ENCODE results near the gene PWWP2A.
"Not testable (repeated sequence)": the region's sequence is repeated elsewhere in the genome, so short reads cannot be mapped to it uniquely, and the experiment has no call there.

The PWWP2A gene

GRCh38 chr5:160075073-160075472, 44.2 kb downstream of the PWWP2A start:
- no peak for DNase-seq

DNA sequence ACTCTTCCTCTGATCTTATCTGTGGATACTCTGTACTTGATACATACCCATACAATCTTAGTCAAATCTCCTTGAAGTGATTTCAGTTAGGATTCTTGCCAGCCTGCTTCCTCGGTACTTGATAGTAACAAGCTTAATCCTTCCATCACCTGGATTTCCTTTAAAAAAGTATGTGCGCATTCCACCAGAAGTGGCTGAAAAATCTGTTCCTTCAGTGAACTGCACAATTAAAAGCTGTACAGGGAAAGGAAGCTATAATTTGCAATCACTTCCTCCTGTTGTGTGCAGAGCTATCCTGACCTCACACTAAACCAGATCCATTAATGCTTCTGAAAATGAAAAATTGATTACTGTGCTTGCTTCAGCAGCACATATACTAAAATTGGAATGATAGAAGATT, 47.3 kb downstream of the PWWP2A start:
- DNase-seq, result no peak

GRCh38 chr5:160071516-160071915, 47.7 kb downstream of the PWWP2A start:
- DNase-seq, result no peak

GRCh38 chr5:160069120-160069519, 50.1 kb downstream of the PWWP2A start:
- DNase-seq, result not testable (repeated sequence)

DNA sequence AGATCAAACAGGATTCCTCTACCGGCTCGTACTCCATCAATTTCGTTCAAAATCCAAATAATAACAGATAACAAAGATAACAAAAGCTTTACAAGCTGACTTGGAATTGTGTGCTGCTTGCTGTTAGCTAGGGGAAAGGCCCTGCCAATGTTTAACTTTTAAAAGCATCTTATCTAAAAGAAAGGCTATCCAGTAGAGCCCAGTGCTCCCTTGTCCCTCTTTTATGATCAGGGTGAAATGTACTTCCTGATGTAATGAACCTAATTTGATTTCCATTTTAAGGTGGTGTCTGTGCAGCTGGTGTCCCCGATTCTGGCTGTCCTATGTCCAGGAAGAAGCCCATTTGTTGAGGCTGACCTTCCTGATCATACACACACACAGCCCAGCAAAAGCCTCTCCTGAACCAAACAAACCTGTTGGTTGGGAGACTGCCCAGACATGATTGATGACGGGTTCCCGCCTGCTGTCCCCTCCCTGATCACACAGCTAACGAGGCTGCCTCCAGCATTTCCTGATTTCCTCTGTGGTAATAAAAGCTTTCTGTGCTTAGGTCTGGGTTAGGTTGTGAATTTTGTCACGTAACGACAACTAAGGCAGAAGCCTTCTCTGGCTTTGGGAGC, 54.1 kb downstream of the PWWP2A start:
- DNase-seq, result no peak

GRCh38 chr5:160064417-160064810, 54.8 kb downstream of the PWWP2A start:
- no peak for DNase-seq

GRCh38 chr5:160061770-160062169, 57.5 kb downstream of the PWWP2A start:
- no peak for DNase-seq

DNA sequence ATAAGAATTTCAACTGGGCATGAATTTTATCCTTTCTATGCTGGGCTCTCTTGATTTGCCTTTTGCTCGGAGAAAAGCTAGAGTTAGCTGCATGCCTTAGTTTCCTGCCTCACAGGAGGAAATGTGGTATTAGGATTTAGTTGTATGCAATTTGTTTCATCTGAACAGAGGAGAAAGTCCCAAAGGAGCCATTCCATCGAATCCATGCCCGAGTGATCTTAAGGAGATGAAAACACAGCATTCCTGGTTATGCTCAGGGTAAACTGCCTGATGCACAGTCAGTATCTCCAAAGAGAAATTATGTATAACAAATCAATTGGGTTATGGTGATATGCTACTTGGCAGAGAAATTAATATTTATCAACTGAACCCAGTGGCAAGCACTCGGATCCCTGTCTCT, 59.2 kb downstream of the PWWP2A start:
- DNase-seq, result no peak

DNA sequence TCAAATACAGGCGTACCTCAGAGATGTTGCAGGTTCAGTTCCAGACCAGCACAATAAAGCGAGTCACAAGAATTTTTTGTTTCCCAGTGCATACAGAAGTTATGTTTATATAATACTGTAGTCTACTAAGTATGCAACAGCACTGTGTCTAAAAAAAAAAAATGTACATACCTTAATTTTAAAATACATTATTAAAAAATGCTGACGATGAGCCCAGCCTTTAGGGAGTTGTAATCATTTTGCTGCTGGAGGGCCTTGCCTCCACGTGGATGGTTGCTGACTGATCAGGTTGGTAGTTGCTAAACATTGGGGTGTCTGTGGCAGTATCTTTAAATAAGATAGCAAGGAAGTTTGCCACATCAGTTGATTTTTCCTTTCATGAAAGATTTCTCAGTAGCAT, 62.0 kb downstream of the PWWP2A start:
- DNase-seq, result no peak

GRCh38 chr5:160054831-160055230, 64.4 kb downstream of the PWWP2A start:
- DNase-seq, result no peak

DNA sequence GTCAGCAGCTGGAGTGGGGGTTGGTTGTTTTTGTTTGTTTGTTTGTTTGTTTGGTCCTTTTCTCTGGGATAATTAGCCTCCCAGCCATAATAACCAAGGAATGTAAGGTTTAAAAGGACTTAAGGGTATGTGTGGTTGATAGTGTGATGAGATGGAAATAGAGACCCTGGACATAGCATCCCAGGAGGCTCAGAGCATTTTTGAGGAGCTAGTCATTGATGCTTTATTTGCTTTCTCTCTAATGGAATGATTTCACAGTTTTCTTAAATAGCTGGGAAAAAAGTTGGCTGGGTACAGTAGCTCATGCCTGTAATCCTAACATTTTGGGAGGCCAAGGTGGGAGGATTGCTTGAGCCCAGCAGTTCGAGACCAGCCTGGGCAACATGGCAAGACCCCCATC, 65.2 kb downstream of the PWWP2A start:
- no peak for DNase-seq

- no peak for DNase-seq
Observed at GRCh38 chr5:160049099-160049498, 70.2 kb downstream of the PWWP2A start.

DNA sequence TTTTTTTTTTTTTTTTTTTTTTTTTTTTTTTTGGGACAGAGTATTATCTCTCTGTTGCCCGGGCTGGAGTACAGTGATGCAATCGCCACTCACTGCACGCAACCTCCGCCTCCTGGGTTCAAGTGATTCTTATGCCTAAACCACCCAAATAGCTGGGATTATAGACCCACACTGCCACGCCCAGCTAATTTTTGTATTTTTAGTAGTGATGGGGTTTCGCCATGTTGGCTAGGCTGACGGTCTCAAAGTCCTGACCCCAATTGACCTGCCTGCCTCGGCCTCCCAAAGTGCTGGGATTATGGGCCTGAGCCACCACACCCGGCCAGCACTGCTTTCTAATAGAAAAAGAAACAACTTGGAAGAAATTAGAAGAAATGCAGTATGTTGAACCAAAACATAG, 71.1 kb downstream of the PWWP2A start:
- no peak for DNase-seq

- no peak for DNase-seq
Observed at GRCh38 chr5:160047423-160047822, 71.8 kb downstream of the PWWP2A start.

GRCh38 chr5:160044967-160045366, 74.3 kb downstream of the PWWP2A start:
- DNase-seq, result no peak

DNA sequence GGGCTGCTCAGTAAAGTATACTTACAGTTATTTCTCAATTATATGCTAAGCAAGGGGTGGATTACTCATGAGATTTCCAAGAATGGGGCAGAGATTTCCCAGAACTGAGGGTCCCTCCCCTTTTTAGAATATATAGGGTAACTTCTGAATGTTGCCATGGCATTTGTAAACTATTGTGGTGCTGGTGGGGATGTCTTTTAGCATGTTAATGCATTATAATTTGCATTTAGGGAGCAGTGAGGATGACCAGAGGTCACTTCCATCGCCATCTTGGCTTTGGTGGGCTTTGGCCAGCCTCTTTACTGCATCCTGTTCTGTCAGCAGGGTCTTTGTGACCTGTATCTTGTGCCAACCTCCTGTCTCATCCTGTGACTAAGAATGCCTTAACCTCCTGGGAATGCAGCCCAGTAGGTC, 74.9 kb downstream of the PWWP2A start:
- DNase-seq, result no peak

DNA sequence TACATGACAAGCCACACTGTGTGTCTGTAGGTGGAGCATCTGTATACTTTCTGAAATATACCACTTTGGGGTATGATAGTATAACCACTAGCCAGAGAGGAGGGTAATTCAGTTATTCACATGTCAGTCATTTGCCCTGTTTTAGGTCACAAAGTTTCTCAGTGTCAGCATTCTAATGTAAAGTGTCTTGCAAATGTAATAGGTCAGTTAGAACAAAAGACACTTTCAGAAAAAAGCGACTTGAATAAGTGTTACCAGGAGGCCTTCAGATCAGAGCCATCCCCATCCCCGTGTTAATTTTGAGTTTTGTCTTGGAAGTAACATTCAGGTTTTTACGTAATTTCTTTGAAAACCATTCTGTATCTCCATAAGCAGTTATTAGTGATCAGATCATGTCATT, 76.6 kb downstream of the PWWP2A start:
- no peak for DNase-seq
